Nephron progenitor cell (in vitro differentiated cells): ENCODE data around the gene PLXNC1.

Experiments
- DNase-seq: peaks from one replicate; pipeline ENCODE4 v3.0.0; 2021
- H3K27ac Mint-ChIP-seq: 2 replicates; pipeline ENCODE4 v1.8.0; 2021; ENCODE audit warnings: mild to moderate bottlenecking, moderate library complexity, mixed read lengths
- H3K27me3 Mint-ChIP-seq: 2 replicates; pipeline ENCODE4 v1.8.0; 2021; ENCODE audit warnings: mild to moderate bottlenecking, low read depth, mixed read lengths; ENCODE audit not compliant: poor library complexity
- H3K36me3 Mint-ChIP-seq: 2 replicates; pipeline ENCODE4 v1.8.0; 2021; ENCODE audit warnings: low read depth, mixed read lengths
- H3K4me1 Mint-ChIP-seq: 2 replicates; pipeline ENCODE4 v1.8.0; 2021; ENCODE audit warnings: mixed read lengths
- H3K4me3 Mint-ChIP-seq: 2 replicates; pipeline ENCODE4 v1.8.0; 2021; ENCODE audit warnings: mild to moderate bottlenecking, moderate library complexity, mixed read lengths
- H3K9me3 Mint-ChIP-seq: 2 replicates; pipeline ENCODE4 v1.8.0; 2021; ENCODE audit warnings: mild to moderate bottlenecking, moderate library complexity, mixed read lengths
- TF ChIP-seq, protein P1 (sequence below): fragments of 200-600 bp; sonication (generic); IDR thresholded peaks from 2 replicates; pipeline ENCODE4 v1.5.0; 2021; ENCODE audit warnings: antibody characterized with exemption

PLXNC1 gene

DNA sequence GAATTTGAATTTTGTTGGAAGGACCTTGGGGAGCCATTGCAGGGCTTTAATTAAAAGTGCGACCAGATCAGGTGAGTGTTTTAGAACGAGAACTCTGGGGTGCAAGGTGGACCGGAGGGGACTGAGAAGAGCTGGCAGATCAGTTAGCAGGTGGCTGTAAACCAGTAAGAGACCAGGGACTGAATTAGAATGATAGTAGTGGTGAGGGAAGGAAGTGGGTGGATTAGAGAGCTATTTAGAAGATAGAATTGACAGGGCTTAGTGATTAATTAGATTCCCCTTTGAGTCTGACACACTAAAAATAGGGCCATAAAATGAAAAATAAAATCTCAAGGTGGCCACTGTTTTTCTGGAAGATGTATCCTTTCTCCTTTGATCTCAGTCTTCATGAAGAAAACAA, 44.8 kb downstream of the PLXNC1 start:
- Mint-ChIP-seq H3K36me3 (peaks cover 4% of the 10 kb centered on the region), H3K4me1 (no peaks in the 10 kb centered on the region), H3K9me3 (peaks cover 34% of the 10 kb centered on the region), H3K4me3 (no peak overlapping the region), H3K27me3 (peaks cover 2% of the 10 kb centered on the region), H3K27ac (no peak overlapping the region)
- DNase-seq, result no peak
- TF ChIP-seq, protein P1, sequence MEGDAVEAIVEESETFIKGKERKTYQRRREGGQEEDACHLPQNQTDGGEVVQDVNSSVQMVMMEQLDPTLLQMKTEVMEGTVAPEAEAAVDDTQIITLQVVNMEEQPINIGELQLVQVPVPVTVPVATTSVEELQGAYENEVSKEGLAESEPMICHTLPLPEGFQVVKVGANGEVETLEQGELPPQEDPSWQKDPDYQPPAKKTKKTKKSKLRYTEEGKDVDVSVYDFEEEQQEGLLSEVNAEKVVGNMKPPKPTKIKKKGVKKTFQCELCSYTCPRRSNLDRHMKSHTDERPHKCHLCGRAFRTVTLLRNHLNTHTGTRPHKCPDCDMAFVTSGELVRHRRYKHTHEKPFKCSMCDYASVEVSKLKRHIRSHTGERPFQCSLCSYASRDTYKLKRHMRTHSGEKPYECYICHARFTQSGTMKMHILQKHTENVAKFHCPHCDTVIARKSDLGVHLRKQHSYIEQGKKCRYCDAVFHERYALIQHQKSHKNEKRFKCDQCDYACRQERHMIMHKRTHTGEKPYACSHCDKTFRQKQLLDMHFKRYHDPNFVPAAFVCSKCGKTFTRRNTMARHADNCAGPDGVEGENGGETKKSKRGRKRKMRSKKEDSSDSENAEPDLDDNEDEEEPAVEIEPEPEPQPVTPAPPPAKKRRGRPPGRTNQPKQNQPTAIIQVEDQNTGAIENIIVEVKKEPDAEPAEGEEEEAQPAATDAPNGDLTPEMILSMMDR, result no peak

DNA sequence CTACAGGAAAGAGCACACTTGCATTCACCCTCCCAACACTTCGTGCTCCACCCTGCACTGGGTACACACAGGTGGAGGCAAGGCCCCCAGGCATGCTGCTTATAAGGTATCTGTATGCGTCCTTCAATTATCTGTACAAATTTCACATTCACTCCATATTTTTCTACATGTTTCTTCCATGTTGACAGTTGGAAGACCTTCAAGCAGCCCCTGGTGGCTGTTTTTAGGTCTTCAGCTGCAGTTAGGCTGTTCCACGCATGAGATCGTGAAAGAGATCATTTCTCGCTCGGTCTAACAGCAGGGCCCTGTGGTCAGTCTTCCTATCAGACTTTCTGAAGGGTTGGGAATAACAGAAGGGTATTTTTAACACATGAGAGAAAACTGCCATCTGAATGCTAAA, 47.1 kb downstream of the PLXNC1 start:
- TF ChIP-seq, protein P1, result no peak
- Mint-ChIP-seq H3K27me3 (peaks cover 6% of the 10 kb centered on the region), H3K27ac (no peak overlapping the region), H3K4me3 (no peak overlapping the region), H3K36me3 (peaks cover 4% of the 10 kb centered on the region), H3K9me3 (peaks cover 34% of the 10 kb centered on the region), H3K4me1 (no peaks in the 10 kb centered on the region)
- DNase-seq, result no peak

DNA sequence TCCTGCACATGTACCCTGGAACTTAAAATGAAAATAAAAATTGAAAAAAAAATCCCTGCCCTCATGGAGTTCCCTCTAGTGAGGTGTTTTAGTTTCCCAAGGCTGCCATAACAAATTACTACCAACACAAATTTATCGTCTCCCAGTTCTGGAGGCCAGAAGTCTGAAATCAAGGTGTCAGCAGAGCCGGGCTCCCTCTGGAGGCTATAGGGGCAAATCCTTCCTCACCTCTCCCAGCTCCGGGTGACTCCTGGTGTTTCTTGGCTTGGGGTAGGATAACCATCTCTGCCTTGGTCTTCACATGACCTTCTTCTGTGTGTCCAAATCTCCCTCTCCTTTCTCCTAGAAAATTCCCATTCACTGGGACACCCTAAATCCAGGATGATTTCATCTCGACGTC, 50.1 kb downstream of the PLXNC1 start:
- peaks cover 24% of the 10 kb centered on the region for H3K9me3 Mint-ChIP-seq
- no peak overlapping the region for H3K4me3 Mint-ChIP-seq
- H3K36me3 Mint-ChIP-seq, result peaks cover 4% of the 10 kb centered on the region
- no peaks in the 10 kb centered on the region for H3K4me1 Mint-ChIP-seq
- H3K27ac Mint-ChIP-seq, result no peak overlapping the region
- DNase-seq, result no peak
- TF ChIP-seq, protein P1, result no peak
- peaks cover 6% of the 10 kb centered on the region for H3K27me3 Mint-ChIP-seq

DNA sequence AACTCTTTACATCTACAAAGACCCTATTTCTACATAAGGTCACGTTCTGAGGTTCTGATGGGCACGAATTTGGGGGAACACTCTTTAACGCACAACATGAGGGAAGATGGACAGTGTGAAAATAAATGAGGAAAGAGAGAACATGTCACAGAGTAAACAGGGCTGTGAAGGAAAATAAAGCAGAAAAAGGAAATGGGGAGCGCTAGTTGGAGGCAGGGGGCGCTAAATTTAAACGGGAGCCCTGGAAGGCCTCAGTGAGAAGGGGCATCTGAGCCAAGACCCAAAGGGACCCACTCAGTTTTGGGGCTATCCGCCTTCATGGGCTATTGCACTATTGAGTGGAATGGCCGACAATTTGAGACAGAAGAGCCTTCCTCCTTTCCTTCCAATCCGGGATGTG, 50.5 kb downstream of the PLXNC1 start:
- TF ChIP-seq, protein P1, result no peak
- peaks cover 20% of the 10 kb centered on the region for H3K9me3 Mint-ChIP-seq
- peaks cover 7% of the 10 kb centered on the region for H3K27me3 Mint-ChIP-seq
- H3K4me3 Mint-ChIP-seq, result no peak overlapping the region
- H3K36me3 Mint-ChIP-seq, result peaks cover under 1% of the 10 kb centered on the region
- H3K4me1 Mint-ChIP-seq, result no peaks in the 10 kb centered on the region
- no peak for DNase-seq
- no peak overlapping the region for H3K27ac Mint-ChIP-seq

DNA sequence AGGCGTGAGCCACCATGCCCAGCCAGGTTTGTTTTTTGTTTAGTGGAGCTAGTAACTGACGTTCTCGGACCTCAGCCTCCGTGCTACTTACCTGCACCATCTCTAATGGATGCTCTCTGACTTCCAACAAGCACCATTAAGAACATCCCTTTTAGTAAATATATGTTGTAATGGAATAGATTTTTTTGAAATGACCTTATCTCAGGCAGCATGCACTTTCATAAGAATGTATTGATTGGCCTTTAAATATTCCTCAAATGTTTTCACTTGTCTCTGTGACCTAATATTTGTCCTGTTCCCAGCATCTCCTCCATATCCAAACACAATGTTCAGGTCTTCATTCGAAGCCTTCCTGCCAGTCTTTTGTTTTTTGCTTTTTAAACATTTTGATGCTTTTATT, 51.7 kb downstream of the PLXNC1 start:
- no peak for DNase-seq
- Mint-ChIP-seq H3K27ac (no peak overlapping the region), H3K27me3 (peaks cover 10% of the 10 kb centered on the region), H3K4me3 (no peak overlapping the region), H3K4me1 (peaks cover 6% of the 10 kb centered on the region), H3K9me3 (peaks cover 18% of the 10 kb centered on the region), H3K36me3 (no peaks in the 10 kb centered on the region)
- TF ChIP-seq, protein P1, result no peak

DNA sequence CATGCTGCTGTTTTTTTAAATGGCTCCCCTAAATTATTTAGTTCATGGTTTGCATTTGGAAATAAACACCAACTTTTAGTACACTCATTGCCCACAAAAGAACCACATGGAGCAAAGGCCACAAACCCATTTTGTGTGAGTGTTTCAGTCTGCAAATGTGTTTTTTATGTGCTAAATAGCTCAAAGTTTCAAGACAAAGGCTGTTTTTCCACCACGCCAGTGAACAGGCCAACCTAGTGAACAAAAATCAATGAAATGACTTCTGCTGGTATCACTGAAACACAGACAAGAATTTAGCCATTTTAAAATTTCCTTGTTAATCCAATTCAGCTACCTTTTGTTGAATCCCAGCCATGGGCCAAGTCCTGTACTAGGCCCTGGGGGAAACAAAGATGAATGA, 52.3 kb downstream of the PLXNC1 start:
- TF ChIP-seq, protein P1, result no peak
- Mint-ChIP-seq H3K4me1 (peaks cover 6% of the 10 kb centered on the region), H3K27me3 (peaks cover 10% of the 10 kb centered on the region), H3K36me3 (no peaks in the 10 kb centered on the region), H3K27ac (no peak overlapping the region), H3K4me3 (no peak overlapping the region), H3K9me3 (peaks cover 14% of the 10 kb centered on the region)
- DNase-seq, result no peak
